ENCODE data around the gene PAX2. TPM values are rescaled to one million over a fixed set of nuclear protein-coding genes. Genes with fewer than 3 reads are reported as not detected.

The PAX2 gene
- total and polyA plus RNA-seq, 2 of the 8 experiments (the other 6 are each of a cell fraction or from before 2014, with no cell fraction given) = 0.02 TPM; not detected in 1

- no peak overlapping the region for H3K56ac ChIP-seq (replicated peaks; ENCODE audit: insufficient read length, low read depth, low read length)
- no peak overlapping the region for H3K4ac ChIP-seq (replicated peaks; ENCODE audit: insufficient read length, low read depth, low read length)
- no peak overlapping the region for H3K14ac ChIP-seq (ENCODE audit: insufficient read length)
- H3K79me2 ChIP-seq (ENCODE audit: control insufficient read depth in 1 of 2, insufficient read depth in 2 of 2, low read length in 2 of 2) = no peaks in the 10 kb centered on the region
- no peaks in the 10 kb centered on the region for H3K79me1 ChIP-seq (ENCODE audit: low read depth, low read length)
- FAIRE-seq = no peak
- peaks cover 35 to 73% (median 61%) of the 10 kb centered on the region in 4 experiments for H3K27me3 ChIP-seq (replicated peaks in 1 of 4; ENCODE audit: control insufficient read depth in 3 of 4, extremely low read depth in 1 of 4, insufficient read depth in 3 of 4, low read length in 3 of 4)
- H3K27ac ChIP-seq (ENCODE audit: low read depth, low read length) = no peak overlapping the region
- no peak overlapping the region for H2BK12ac ChIP-seq (ENCODE audit: low read depth, low read length)
- DNase-seq (ENCODE audit: low read depth in 1 of 2, low spot score in 2 of 2) = no peak
- no peaks in the 10 kb centered on the region for H3K9me3 ChIP-seq (ENCODE audit: insufficient read depth in 2 of 2, low read depth in 1 of 2, low read length in 1 of 2)
- no peak overlapping the region for H2BK5ac ChIP-seq (ENCODE audit: low read depth, low read length)
- 94% methylated on average over 1 of the region's 1 CpG; no CpG with 5 or more reads in 1 of the 2 experiments for WGBS, 2 experiments (ENCODE audit: extremely low coverage in 1 of 2, insufficient coverage in 1 of 2, insufficient read length in 1 of 2, insufficient replicate concordance in 2 of 2, low coverage in 1 of 2, low lambda C conversion rate in 2 of 2, missing lambda C conversion rate in 1 of 2)
- H3K23me2 ChIP-seq (ENCODE audit: low read depth, low read length) = no peaks in the 10 kb centered on the region
- H4K5ac ChIP-seq (ENCODE audit: insufficient read length, low read depth, low read length) = no peak overlapping the region
- H3K9ac ChIP-seq (replicated peaks in 1 of 4; ENCODE audit: extremely low read depth in 1 of 4, low read depth in 3 of 4, low read length in 3 of 4) = no peak overlapping the region
- peaks cover 6 to 14% of the 10 kb centered on the region in 2 experiments for H4K20me1 ChIP-seq (replicated peaks in 1 of 2; ENCODE audit: control insufficient read depth in 1 of 2, insufficient read depth in 2 of 2, low read length in 2 of 2)
- no peak overlapping the region for H2AFZ ChIP-seq (ENCODE audit: low read length)
- no peak for TF ChIP-seq SUZ12 (IDR thresholded peaks at IDR 0.05; ENCODE audit: low read length)
- TF ChIP-seq GTF2F1 (IDR thresholded peaks at IDR 0.05; ENCODE audit: borderline replicate concordance, low read depth, low read length) = no peak
- no peak for TF ChIP-seq CHD1 (IDR thresholded peaks at IDR 0.05; ENCODE audit: low read depth, low read length)
- no peak for TF ChIP-seq HDAC2 (IDR thresholded peaks at IDR 0.05; ENCODE audit: borderline replicate concordance in 1 of 2, low read depth in 2 of 2, low read length in 2 of 2)
- no peak for TF ChIP-seq CTBP2 (IDR thresholded peaks at IDR 0.05; ENCODE audit: borderline replicate concordance, insufficient read depth, insufficient read length, low read length)
- no peak for TF ChIP-seq RNF2 (IDR thresholded peaks at IDR 0.05; ENCODE audit: borderline replicate concordance, low read depth, low read length, missing control alignments, poor library complexity, severe bottlenecking)
- TF ChIP-seq ZNF274 (IDR thresholded peaks at IDR 0.05; ENCODE audit: borderline replicate concordance, extremely low read depth, low read length) = no peak
- TF ChIP-seq ASH2L (IDR thresholded peaks at IDR 0.05; ENCODE audit: low read length) = no peak
- TF ChIP-seq JUND (IDR thresholded peaks at IDR 0.05; ENCODE audit: low read length) = no peak
- ChIA-PET CTCF (ENCODE audit: partially characterized antibody) (interaction anchor here (0.7 to 3.4 kb wide), 8 partner anchors 12 to 192 kb away, joined by 3 to 19 read pairs (median 6); no protein-coding TSS in a partner anchor), POLR2A (ENCODE audit: partially characterized antibody) (interaction anchor here (1.3 kb wide), 1 partner anchor 123 kb away, joined by 4 read pairs; no protein-coding TSS in a partner anchor)
- H3K36me3 ChIP-seq (ENCODE audit: control insufficient read depth in 2 of 4, insufficient read depth in 4 of 4, low read length in 3 of 4) = no peaks in the 10 kb centered on the region
- H2BK20ac ChIP-seq (ENCODE audit: low read length) = no peak overlapping the region
- H4K8ac ChIP-seq (ENCODE audit: extremely low read depth, insufficient read depth, low read length) = no peak overlapping the region
- H2BK120ac ChIP-seq (replicated peaks; ENCODE audit: low read depth, low read length) = no peak overlapping the region
- H3K18ac ChIP-seq (ENCODE audit: extremely low read depth, low read length) = no peak overlapping the region
- no peak overlapping the region for H3K23ac ChIP-seq (ENCODE audit: insufficient read length)
- no peak overlapping the region for H2AK5ac ChIP-seq (ENCODE audit: low read depth, low read length)
- no peak overlapping the region for H2BK15ac ChIP-seq (ENCODE audit: low read length)
- no peak overlapping the region for H4K91ac ChIP-seq (replicated peaks; ENCODE audit: insufficient read length, low read length)
- H3K4me3 ChIP-seq (ENCODE audit: extremely low read depth in 1 of 4, insufficient read depth in 2 of 4, low read depth in 3 of 4, low read length in 4 of 4) = no peak overlapping the region
- no peak overlapping the region for H3K4me2 ChIP-seq (ENCODE audit: insufficient read depth in 1 of 2, low read depth in 2 of 2, low read length in 2 of 2)
- H3K4me1 ChIP-seq (replicated peaks in 1 of 4; ENCODE audit: control insufficient read depth in 3 of 4, insufficient read depth in 4 of 4, low read length in 3 of 4) = peaks cover 0 to 2% (median 0%) of the 10 kb centered on the region in 4 experiments; a peak in 1 of 7 replicates
Measured at GRCh38 chr10:100755821-100756220, 10.4 kb downstream of the PAX2 start.

Measured in H1 (cell line).